Cardiac fibroblast (primary cell): ENCODE results near the gene UBE2C.

Experiments used
- DNase-seq, 2 donors: peaks; one replicate each; pipeline versions ENCODE4 v3.0.0 to v3.0.0-alpha.2; 2010; ENCODE audit warnings: low read depth in 2 of 2
- H3K4me3 ChIP-seq, 2 donors: replicated peaks in 1 of 2; 1 replicate in 1 of 2; 2 replicates in 1 of 2; pipeline ENCODE4 v1.5.1; 2011; ENCODE audit warnings: low read depth in 2 of 2, low read length in 2 of 2, mild to moderate bottlenecking in 2 of 2, moderate library complexity in 1 of 2
- CTCF ChIP-seq: IDR thresholded peaks from one replicate; pipeline ENCODE4 v1.5.1; 2011; ENCODE audit warnings: low read depth, mild to moderate bottlenecking, low read length, inconsistent platforms

UBE2C gene

DNA sequence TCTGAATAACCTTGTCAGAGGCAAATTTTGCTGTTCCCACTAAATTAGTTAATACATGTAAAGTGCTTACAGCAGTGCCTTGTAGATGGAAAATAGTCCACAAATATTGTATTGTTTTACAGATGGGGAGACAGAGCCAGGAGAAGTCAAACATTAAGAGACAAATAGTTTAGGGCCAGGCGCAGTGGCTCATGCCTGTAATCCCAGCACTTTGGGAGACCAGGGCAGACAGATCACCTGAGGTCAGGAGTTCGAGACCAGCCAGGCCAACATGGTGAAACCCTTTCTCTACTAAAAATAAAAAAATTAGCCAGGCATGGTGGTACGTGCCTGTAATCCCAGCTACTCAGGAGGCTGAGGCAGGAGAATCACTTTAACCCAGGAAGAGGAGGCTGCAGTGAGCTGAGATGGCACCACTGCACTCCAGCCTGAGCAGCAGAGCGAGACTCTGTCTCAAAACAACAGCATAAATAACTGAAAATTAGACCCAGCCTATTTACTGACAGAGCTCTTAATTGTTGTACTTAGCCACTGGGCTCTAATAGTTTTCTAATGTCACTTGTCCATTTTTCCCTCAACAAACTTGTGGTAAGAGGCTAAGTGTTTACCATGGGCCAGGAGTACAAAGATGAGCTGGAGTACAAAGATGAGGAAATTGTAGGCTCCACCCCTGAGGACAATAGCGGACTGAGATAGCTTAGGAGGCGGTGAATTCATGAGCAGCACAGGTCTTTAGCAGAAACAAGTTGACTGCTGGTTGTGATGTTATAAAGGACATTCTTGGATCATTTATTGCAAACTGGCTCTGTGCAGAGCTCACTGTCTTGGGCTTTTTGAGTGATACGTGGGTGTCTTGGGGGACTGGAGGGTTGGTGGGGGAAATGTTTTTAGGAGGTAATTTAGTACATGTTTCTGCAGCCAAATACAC, 51.4 kb downstream of the UBE2C start:
- no peak for TF ChIP-seq CTCF
- no peak for DNase-seq
- no peak overlapping the region for H3K4me3 ChIP-seq

- no peak overlapping the region for H3K4me3 ChIP-seq
- no peak for DNase-seq
- TF ChIP-seq CTCF: no peak
These were observed 54.0 kb downstream of the UBE2C start for GRCh38 chr20:45866454-45866853.
